GM18526 (cell line): Measurements from ENCODE around the gene GNAT1.

Source experiments
- POLR2A ChIP-seq: IDR thresholded peaks from 3 replicates; pipeline ENCODE4 v1.6.1; 2011; ENCODE audit not compliant: insufficient read length; ENCODE audit errors: extremely low read depth

The GNAT1 gene

DNA sequence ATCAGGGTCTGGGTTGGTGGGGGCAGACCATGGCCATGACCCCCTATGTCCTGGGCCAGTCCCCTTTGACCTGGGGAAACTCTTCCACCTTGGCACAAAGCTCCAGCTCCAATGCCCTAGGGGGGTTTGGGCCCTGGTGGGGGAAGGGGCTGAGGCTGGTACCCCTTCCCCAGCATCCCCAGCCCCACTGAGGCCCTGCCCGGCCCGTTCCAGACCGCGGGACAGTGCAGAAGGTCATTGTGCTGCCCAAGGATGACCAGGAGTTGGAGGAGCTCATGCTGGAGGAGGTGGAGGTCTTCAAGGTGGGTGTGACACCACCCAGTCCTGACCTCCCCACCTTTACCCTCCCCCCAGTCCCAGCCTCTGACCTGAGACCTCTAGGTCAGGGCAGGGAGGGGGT, 6.2 kb upstream of the GNAT1 start:
- no peak for TF ChIP-seq POLR2A

- TF ChIP-seq POLR2A, result no peak
These were observed 5.3 kb upstream of the GNAT1 start for GRCh38 chr3:50186096-50186495.

DNA sequence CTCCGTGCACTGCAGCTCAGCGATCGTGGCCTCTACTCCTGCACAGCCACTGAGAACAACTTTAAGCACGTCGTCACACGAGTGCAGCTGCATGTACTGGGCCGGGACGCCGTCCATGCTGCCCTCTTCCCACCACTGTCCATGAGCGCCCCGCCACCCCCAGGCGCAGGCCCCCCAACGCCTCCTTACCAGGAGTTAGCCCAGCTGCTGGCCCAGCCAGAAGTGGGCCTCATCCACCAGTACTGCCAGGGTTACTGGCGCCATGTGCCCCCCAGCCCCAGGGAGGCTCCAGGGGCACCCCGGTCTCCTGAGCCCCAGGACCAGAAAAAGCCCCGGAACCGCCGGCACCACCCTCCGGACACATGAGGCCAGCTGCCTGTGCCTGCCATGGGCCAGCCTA, 3.7 kb upstream of the GNAT1 start:
- TF ChIP-seq POLR2A, result no peak

DNA sequence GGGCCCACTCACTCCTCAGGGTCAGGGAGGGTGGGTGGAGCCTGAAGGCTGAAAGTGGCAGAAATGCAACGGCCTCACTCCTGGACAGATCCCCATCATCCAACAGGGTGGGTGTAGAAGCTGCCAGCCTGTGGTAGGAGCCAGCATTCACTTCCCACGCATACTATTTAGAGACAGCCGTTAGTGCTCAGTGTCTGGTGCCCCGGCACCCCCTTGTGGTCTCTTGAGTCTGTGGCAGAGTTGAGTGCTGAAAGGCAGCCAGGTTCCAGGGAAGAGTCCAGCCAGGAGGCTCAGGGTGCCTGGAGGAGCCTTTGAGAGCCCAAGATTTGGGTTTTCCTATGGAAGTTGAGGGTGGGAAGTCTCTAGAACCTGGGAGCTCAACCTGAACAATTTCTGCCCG, 2.1 kb upstream of the GNAT1 start:
- TF ChIP-seq POLR2A, result no peak

DNA sequence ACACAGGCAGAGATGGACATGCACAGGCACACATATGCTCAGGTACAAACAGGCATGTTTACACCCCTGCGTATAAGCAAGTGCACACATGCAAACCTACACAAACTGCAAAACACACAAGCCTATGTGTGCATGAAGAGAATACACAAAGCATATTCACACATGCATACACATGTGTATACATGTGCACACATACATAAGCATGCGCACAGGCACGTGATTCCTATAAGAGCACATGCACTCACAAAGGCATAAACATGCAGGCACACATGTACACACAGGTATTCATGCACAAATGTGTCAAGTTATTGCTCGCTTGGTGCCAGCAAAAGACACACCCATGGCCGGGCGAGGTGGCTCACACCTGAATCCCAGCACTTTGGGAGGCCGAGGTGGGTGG, 1.4 kb upstream of the GNAT1 start:
- no peak for TF ChIP-seq POLR2A

- no peak for TF ChIP-seq POLR2A
These were observed 714 bp downstream of the GNAT1 start for GRCh38 chr3:50192124-50192523.

GRCh38 chr3:50192689-50193141, 1.3 kb downstream of the GNAT1 start:
- TF ChIP-seq POLR2A, result no peak

- no peak for TF ChIP-seq POLR2A
These were observed 1.9 kb downstream of the GNAT1 start for GRCh38 chr3:50193286-50193685.

DNA sequence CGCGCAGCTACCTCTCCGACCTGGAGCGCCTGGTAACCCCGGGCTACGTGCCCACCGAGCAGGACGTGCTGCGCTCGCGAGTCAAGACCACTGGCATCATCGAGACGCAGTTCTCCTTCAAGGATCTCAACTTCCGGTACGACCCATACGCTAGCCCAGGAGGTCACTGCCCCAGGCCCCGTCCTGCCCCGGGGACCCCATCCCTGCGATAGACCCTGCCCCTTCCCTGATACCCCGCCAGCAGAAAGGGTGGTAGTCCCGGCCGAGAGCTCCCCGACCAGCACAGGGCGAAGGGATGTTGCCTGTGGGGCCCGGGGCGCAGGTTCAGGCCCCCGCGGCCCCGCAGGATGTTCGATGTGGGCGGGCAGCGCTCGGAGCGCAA, 2.3 kb downstream of the GNAT1 start:
- TF ChIP-seq POLR2A, result no peak

DNA sequence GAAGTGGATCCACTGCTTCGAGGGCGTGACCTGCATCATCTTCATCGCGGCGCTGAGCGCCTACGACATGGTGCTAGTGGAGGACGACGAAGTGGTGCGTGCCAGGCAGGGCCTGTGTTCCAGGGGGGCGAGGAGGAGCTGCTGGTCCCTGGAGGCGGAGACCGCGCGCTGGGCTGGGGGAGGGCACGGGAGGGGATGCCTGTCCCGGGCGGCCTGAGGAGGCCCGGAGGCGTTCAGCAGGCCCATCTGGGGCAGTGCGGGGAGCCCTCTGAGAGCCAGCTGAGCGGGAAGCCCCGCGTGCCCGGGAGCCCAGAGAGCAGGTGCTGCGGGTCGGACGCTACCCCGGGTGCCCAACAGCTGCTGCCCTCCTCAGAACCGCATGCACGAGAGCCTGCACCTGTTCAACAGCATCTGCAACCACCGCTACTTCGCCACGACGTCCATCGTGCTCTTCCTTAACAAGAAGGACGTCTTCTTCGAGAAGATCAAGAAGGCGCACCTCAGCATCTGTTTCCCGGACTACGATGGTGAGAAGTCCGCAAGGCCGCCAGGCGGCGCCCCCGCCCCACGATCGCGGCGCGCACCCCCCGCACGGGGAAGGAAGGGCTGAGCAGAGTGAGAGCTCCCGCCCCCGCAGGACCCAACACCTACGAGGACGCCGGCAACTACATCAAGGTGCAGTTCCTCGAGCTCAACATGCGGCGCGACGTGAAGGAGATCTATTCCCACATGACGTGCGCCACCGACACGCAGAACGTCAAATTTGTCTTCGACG, 2.9 kb downstream of the GNAT1 start:
- no peak for TF ChIP-seq POLR2A

- no peak for TF ChIP-seq POLR2A
These were observed 3.6 kb downstream of the GNAT1 start for GRCh38 chr3:50194903-50195500.

- no peak for TF ChIP-seq POLR2A
These were observed 4.3 kb downstream of the GNAT1 start for GRCh38 chr3:50195501-50196252.

- no peak for TF ChIP-seq POLR2A
These were observed 4.9 kb downstream of the GNAT1 start for GRCh38 chr3:50196253-50196801.

DNA sequence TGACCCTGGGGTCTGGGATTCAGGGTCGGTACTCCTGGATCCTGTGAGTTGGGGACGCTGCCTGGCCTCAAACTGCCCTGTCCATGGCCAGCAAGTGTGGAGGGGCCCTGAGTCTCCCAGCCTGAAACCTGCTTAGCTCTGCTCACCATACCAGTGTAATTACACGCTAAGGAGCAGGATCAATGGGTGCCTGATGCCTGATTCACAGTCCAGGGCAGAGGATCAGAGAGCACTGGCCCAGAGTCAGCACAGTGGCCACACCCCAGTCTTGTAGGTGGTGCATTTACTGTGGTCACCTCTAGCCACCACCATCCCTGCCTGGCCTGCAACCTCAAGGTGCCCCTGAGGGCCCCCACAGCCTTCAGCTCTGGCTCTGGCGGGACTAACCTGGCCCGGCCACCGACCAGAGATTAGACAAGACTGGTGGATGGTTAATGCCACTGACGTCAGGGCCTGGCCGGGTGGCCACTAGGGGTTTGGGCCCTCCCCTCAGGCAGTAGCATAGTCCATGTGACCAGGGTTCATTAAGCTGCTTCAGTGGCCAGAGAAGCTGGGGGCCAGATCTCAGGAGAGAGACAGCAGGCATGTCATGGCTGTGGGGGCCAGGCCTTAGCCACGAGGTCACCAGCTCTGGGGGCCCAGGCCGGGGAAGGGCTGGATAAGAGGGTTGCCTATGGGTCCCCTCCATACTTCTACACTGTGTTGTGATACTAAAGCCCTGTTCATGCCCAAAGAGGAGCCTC, 10.3 kb downstream of the GNAT1 start:
- no peak for TF ChIP-seq POLR2A
